ENCODE results near the gene KIFC3.

KIFC3 gene

DNA sequence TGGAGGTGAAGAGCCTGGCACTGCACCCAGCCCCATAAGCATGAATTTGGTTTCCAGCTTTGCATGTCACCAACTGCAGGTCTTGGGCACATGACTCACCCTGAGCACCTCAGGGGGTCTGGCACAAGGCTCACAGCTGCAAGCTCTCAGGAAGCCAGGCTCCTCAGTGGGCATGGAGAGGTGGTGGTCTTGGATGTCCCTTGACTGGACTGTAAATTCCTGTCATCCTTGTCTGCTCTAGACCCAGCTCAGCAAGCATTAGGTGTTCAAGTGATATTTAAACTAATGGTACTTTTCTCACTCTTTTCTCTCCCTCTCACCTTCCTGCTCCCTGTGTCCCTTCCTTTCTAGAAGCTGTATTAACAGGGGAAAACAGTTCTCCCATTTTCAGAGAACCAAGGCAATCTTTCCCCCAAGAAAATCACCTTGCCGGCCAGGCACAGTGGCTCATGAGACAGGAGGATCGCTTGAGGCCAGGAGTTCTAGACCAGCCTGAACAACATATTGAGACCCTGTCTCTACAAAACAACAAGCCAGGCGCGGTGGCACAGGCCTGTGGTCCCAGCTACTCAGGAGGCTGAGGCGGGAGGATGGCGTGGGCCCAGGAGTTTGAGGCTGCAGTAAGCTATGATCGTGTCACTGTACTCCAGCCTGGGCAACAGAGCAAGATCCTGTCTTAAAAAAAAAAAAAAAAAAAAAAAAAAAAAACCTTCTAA lies 5.1 kb upstream of the KIFC3 start:
- in situ Hi-C loops (cut with HindIII; ENCODE audit: low sequenced_read_pairs): no loop called here

DNA sequence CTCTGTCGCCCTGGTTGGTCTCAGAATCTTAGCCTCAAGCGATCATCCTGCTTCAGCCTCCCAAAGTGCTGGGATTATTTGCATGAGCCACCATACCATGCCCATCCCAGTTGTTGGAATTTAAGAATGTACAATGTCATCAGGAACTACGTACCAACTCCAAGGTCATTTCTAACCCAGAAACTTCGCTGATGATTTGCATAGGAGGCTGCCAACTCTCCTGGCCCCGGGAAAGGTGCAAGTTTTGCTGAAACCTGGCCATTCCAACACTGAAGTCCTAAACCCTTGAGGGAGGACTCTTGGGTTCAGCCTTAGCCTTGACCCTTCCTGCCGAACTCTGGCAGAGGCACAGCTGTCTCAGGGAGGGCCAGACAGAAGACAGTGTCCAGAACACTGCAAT lies 2.9 kb upstream of the KIFC3 start:
- in situ Hi-C loops (cut with HindIII; ENCODE audit: low sequenced_read_pairs): no loop called here

DNA sequence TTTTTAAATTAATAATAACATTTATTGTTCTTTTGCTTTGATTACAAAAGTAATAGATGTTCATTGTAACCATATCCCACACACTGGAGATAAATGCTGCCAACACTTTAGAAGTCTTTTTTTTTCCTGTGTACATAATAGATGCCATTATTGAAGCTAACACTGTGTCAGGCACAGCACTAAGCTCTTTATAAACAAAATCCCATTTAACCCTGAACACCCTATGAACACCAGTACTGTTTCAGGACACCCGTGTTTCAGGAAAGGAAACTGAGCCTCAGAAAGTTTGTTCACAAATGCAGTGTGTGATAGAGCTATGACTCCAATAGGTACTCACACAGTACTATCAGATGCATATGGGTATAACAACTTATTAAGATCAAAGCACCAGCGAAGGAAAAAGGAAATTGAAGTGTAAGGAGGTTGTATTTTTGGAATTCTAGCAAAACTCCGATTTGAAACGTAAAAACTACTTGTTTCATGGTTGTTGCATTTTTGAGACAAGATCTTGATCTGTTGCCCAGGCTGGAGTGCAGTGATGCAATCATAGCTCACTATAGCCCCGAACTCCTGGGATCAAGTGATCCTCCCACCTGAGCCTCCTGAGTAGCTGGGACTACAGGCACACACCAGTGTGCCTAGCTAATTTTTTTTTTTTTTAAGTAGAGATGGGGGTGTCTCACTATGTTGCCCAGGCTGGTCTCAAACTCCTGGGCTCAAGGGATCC lies 2.0 kb upstream of the KIFC3 start:
- in situ Hi-C loops (cut with HindIII; ENCODE audit: low sequenced_read_pairs): no loop called here

DNA sequence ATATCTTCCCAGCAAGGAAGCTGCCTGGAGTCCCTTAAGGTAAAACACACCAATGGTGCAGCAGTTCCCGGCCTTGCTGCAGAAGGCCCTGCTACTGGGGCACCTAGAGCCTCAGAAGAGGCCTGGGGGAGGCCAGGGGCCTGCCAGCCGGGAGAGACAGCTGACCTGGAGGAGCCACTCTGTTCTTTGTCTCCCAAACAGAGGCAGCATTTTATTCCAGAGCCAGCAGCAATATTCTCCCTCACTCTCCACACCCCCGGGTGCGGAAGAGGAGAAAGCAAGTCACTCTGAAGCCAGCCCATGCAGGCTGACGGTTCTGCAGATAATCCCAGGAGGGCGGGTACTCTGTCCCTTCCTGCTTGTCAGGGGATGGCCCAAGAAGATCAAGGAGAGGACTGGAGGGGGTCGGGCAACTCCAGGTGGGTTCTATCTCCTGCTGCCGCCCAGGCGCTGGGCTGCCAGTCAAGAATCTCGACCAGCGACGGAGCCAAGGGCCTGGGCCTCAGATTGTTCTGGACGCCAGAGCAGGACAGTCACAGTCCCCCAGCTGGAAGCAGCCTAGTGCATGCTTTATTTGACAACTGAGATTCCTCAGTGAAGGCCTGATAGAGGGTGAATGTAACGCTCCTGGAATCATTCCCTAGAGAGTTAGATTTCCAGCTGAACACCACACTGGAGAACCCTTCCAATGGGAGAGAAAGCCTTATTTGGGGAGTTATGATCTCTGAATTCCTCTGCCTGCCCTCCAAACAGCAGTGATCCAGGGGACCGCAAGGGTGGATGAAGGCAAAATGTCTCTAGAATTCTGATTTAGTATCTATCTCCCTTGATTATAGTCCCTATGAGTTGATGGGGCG lies 1.1 kb upstream of the KIFC3 start:
- in situ Hi-C loops (cut with HindIII; ENCODE audit: low sequenced_read_pairs): no loop called here

DNA sequence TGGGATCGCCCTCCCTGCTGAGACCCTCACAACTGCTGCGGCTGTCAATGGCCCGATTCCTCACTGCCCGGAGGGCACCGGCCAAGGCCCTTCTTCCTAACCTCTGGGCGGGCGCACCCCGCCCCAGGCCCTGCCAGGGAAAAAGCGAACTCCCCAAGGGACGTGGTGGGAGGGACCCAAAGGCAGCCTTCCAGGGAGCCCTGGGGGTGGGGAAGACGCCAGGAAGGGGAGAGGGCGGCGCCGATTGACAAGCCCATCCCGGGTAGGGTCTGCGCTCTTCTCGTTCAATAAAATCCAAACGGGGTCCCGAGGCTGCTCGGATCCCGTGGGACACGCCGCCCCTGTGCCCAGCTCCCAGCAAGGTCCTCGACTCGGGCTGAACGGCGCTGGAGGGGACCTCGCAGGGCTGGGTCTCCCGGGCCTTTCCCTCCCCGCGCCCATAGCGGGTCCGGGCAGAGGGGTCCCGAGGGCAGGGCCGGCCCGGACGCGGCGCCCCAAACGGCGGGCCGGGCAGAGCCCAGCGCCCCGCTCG lies 416 bp downstream of the KIFC3 start:
- in situ Hi-C loops (cut with HindIII; ENCODE audit: low sequenced_read_pairs): no loop called here

DNA sequence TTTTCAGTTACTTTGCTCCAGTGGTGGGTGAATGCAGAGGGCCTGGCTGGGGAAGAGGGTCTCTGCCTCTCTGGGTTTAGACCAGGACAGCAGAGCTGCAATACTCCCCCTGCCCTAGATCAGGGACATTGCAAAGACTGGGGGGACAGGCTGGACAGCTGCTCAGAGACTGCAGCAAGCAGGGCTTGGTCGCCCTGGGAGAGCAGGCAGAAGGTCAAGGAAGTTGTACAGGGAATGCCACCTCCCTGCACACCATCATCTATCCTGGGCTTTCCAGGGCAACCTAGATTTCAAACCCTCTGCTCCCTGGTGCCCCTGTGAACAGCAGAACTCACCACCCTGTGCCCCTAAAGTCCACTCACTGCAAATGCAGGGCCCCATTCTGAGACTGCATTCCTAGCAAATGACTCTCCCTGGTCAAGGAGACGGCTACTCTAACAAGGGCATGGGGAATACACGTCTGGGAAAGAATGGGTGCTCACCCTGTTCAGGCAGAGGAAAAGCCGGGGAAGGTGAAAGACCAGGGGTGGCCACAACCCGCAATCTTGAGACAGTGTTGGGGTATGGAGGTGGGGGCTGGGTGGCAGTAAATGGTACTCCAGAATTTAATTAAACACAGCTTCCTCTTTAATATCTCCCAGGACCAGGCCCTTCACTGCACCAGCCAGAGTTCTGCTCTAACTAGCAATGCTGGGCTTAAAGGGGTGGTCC lies 1.0 kb downstream of the KIFC3 start:
- in situ Hi-C loops (cut with HindIII; ENCODE audit: low sequenced_read_pairs): no loop called here

DNA sequence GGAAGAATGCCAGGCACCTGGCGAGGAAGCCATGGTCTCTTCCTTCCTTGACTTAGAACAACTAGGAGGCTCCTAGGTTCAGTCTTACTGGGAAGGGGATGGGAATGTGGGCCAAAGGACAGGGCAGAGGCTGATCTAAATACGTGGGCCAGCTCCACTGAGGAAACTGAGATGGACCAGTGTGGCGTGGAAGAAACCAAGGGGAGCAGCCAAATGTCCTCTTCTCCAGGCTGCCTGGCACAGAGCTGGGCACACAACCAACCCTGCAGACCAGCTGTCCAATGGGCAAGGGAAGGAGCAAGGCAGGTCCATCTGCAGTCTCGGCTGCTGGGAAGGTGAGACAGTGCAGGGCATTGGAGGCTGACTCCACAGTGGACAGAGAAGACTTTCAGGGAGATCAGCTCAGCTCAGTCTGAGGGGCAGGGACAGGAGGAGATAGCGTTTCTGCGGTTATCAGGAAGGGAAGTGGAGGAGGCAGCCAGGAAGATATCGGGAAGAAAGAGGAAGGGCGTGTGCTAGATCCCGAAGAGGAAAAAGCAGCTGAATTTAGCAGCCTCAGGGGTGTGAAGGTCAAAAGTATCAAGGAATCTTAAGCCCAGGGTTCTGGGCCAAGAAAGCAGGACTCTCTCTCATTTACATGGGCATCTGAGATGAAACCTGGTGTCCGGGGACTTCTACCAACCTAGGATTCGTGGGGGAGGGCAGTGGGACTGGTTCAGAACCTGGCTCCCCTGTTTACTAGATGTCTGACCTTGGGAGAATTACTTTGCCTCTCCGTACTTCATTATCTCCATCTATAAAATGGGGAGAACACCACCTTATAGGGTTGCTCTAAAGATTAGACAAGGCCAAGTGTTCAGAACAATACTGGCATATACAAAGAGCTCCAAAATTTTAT lies 1.8 kb downstream of the KIFC3 start:
- in situ Hi-C loops (cut with HindIII; ENCODE audit: low sequenced_read_pairs): no loop called here

DNA sequence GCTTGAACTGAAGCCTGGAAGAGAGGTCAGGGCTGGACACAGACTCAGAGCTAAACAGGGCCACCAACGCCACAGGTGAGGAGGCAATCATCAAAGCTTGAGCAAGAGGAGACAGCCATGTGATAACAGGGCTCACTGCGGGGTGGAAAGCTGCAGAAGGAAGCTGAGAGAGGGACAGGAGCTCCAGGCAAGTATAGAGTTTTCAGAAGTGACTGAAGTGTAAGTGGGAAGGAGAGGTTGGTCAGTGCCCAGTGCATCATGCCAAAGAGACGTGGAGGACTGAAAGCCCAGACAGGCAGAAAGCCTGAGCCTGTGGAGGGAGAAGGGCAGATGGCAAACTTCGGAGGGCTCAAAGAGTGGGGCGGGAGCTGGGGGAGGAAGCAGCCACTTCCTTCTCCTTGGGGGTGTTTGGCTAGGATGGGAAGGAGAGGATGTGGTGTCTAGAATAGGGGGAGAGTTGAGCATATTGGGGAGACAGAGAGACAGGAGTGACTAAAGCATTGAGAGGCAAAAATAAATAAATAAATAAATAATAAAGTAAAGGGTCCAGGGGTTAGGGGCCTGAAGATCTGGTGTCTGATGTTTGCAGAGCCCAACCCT lies 2.6 kb downstream of the KIFC3 start:
- in situ Hi-C loops (cut with HindIII; ENCODE audit: low sequenced_read_pairs): loop anchor here (5.0 to 10.0 kb wide), 2 partner anchors 83 to 185 kb away; no protein-coding TSS in a partner anchor

DNA sequence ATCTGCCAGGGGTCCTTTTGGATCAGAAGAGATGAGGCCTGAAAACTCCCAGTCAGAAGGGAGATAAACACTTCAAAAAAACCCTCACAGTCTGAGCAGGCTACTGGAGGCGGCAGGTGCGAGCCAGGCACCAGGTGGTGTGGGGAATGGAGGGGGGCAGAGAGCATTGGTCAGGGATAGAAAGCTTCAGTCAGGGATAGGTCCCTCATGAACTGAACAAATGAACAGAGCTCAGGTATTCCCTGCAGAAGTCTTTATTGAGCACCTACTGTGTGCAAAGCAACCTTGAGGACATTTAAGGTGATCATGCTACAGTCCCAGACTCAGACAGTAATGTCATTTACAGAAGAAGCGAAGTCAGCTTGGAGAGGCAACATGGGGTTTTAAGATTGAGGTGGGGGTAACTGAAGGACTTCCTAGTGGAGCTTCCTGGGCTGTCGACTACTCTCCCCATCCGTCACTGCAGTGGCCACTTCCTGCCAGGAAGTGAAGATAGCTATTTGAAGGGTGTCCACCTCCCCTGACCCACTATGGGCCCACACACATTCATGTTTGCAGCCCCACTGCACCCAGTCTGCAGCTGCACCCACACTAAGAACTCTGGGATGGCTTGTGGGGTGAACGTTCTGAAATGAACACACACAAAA lies 3.2 kb downstream of the KIFC3 start:
- in situ Hi-C loops (cut with HindIII; ENCODE audit: low sequenced_read_pairs): loop anchor here (5.0 to 10.0 kb wide), 2 partner anchors 83 to 186 kb away; no protein-coding TSS in a partner anchor

DNA sequence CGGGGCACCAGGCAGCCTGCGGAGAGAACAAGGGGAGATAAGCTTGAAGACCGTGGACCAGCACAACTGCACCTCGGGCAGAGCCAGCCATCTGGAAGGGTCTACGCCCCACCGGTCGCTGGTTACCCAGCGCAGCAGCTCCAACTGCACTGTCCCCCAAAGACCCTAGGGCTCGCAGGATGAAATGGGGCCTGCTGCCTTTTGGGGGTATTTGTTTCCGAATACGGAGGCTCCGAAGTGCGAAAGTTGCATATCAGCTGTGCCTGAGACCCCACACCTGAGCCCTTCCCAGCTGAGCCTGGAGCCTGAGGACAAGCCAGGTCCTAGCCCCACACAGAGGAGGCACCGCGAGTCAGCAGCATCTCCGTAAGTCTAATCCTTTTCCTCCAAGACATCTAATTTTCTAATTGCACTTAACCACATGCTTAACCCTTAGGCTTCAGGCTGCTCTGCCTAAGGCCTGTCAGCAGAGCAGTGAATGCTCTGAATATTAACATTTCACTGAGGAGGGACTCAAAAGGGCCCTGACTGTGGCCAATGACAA lies 4.0 kb downstream of the KIFC3 start:
- in situ Hi-C loops (cut with HindIII; ENCODE audit: low sequenced_read_pairs): loop anchor here (5.0 to 10.0 kb wide), 2 partner anchors 84 to 186 kb away; no protein-coding TSS in a partner anchor

DNA sequence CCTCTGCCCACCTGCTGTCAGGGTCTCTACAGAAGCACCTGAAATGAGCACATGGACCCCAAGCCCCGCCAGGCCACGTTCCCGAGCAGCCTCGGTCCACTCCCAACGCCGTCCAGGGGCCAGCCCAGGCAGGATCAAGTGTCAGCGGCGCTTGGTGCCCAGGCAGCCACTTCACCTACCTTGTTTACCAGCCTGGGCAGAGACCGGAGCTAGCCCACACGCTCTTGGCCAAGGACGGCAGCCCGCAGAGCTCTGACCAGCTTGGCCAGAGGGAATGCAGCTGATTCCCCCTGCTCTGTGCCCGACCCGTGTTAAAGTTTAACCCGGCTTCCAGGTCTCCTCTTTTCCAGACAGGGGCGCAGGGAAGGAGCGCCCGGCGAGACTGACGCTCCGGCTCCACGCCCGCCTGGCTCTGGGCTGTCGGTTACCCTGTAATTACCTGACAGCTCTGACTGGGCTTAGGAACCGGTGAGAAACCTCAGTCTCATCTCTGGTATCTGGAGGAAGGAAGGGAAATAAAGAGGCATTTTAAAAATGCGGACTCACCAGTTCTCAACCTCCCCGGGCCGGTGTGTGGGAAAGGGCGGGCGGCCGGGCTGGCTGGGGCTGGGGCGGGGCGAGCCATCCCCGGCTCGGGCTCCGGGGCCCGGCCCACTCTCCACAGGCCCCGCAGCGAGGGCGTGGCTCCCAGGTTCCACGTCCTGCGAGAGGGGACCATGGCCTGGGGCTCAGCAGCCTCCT lies 4.6 kb downstream of the KIFC3 start:
- in situ Hi-C loops (cut with HindIII; ENCODE audit: low sequenced_read_pairs): loop anchor here (5.0 to 10.0 kb wide), 2 partner anchors 85 to 187 kb away; no protein-coding TSS in a partner anchor

DNA sequence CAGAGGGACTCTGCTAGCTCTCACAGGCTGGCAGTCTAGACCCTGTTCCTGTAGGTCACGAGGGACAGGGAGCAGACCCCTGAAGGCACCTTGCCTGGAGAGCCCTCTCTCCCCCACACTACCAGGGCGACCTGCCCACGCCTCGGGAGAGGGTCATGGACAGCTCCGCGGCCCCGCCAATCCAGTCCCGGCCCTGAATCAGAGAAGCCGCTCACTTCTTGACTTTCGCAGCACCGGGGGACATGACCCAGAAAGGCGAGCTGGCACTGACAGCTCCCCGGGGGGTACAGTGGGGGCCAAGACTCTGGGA lies 5.1 kb downstream of the KIFC3 start:
- in situ Hi-C loops (cut with HindIII; ENCODE audit: low sequenced_read_pairs): loop anchor here (5.0 to 10.0 kb wide), 2 partner anchors 85 to 188 kb away; no protein-coding TSS in a partner anchor

DNA sequence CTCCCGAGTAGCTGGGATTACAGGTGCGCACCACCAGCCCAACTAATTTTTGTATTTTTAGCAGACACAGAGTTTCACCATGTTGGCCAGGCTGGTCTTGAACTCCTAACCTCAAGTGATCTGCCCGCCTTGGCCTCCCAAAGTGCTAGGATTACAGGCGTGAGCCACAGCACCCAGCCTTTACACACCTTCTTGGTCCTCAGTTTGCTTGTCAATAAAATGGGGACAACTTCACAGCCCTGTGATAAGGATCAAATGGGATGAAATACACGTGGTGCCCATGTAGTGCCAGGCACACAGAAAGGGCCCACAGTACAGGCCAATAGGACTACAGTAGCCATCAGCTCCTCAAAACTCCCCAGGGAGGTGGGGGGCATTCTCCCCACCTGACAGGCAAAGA lies 6.3 kb downstream of the KIFC3 start:
- in situ Hi-C loops (cut with HindIII; ENCODE audit: low sequenced_read_pairs): loop anchor here (5.0 to 10.0 kb wide), 2 partner anchors 86 to 189 kb away; no protein-coding TSS in a partner anchor

DNA sequence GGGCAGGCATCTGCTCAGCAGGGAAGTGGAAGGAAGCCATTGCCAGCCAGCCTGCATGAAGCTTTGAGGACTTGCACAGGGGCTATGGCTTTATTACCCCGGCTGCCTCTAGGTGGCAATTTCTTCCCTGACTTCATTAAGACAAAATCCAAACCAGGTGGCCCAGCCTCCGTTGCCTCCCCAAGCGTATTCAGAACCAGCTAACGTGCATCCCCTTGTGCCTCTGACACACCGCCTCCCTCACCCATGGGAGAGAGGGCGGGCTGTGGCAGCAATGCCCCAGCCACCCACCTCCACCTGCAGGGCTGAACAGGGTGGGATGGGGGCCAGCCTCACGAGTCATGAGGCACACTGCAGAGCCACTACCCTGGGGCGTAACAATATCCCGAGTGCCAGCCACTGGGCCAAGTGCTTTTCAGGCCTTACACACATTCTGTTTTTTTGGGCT lies 6.8 kb downstream of the KIFC3 start:
- in situ Hi-C loops (cut with HindIII; ENCODE audit: low sequenced_read_pairs): loop anchor here (5.0 to 10.0 kb wide), 2 partner anchors 87 to 189 kb away; no protein-coding TSS in a partner anchor

DNA sequence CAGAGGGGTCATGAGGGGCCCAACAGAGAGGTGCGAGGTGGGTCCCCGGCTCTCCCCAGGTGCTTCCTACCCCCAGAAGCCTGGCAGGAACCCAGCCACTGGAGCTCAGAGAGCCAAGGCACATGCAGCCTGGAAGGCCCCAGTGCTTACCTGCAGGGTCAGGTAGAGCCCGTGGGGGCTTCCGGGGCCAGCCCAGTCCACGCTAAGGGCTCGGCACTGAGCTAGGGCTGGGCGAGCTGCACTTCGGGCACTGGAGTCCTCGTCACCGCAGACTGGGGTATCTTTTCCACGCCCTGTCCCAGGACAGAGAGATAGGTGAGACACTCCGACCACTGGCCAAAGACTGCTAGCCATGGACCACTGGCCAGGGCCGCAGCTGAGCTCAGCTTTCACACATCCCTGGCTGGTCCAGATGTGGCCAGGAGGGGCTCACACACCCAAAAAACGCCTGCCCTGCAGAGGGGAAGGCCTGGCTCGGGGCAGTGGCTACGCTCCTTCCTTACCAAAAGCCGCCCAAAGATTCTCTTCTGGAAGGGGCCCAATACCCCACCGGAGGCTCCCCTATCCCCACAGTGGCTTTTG lies 7.4 kb downstream of the KIFC3 start:
- in situ Hi-C loops (cut with HindIII; ENCODE audit: low sequenced_read_pairs): loop anchor here (5.0 to 10.0 kb wide), 2 partner anchors 87 to 190 kb away; no protein-coding TSS in a partner anchor

DNA sequence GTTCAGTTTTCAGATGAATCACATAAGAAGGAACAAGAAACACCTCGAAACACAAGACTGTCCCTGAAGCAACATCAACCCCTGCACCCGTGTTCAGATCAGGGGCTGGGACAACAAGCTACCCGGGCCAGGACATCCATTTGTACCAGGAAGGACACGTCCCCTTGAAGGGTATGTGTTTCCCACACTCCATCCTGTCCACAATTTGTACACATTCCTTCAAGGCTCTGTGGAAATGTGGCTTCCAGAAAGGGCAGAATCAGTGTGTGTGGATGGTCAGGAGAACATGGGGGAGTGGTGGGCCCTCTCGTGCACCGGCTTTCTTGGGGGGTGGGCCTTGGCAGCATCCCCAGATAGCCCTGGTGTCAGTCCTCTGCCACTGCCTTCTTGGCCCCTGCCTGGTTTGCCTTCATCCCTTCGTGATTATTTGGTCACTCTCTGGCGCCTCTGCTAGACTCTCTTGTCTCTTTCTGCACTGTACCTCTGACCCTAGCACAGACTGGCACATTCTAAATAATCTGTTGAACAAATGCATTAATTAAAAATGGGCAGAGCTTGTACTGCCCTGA lies 10.3 kb downstream of the KIFC3 start:
- in situ Hi-C loops (cut with HindIII; ENCODE audit: low sequenced_read_pairs): loop anchor here (10.0 kb wide), 1 partner anchor 193 kb away; no protein-coding TSS in a partner anchor
